Activated CD4-positive, alpha-beta T cell treated with anti-CD3 and anti-CD28 coated beads, Interleukin-2, amount 50 U/mL, for 48 hours (primary cell): ENCODE data around the gene ZNF574.

Source experiments
- DNase-seq, 2 experiments: peaks; one replicate each; pipeline ENCODE4 v3.0.0-alpha.2; 2020

Gene ZNF574

GRCh38 chr19:42109896-42110295 is 33.9 kb downstream of the ZNF574 start:
- DNase-seq, result no peak

GRCh38 chr19:42110658-42111057 is 34.7 kb downstream of the ZNF574 start:
- DNase-seq, result no peak

GRCh38 chr19:42111384-42111783 is 35.4 kb downstream of the ZNF574 start:
- DNase-seq, result no peak

GRCh38 chr19:42111811-42112210 is 35.8 kb downstream of the ZNF574 start:
- no peak for DNase-seq

- no peak for DNase-seq
Observed at GRCh38 chr19:42113641-42114348, 37.8 kb downstream of the ZNF574 start.

- no peak for DNase-seq
Observed at GRCh38 chr19:42114412-42114811, 38.4 kb downstream of the ZNF574 start.

GRCh38 chr19:42115219-42115618 is 39.3 kb downstream of the ZNF574 start:
- DNase-seq, result no peak

- no peak for DNase-seq
Observed at GRCh38 chr19:42115705-42116104, 39.7 kb downstream of the ZNF574 start.

- DNase-seq, result no peak
Observed at GRCh38 chr19:42116308-42117075, 40.5 kb downstream of the ZNF574 start.

- DNase-seq, result no peak
Observed at GRCh38 chr19:42117076-42117475, 41.1 kb downstream of the ZNF574 start.

- no peak for DNase-seq
Observed at GRCh38 chr19:42120276-42120980, 44.5 kb downstream of the ZNF574 start.

- DNase-seq, result peak in 1 of 2 experiments; percentile 45
Observed at GRCh38 chr19:42121036-42121621, 45.2 kb downstream of the ZNF574 start.

- DNase-seq, result peak; percentile 90 to 93
Observed at GRCh38 chr19:42121656-42122069, 45.7 kb downstream of the ZNF574 start.

- DNase-seq, result peak; percentile 80 to 87
Observed at GRCh38 chr19:42122691-42123607, 47.0 kb downstream of the ZNF574 start.

- no peak for DNase-seq
Observed at GRCh38 chr19:42123765-42124164, 47.8 kb downstream of the ZNF574 start.

GRCh38 chr19:42124386-42124901 is 48.5 kb downstream of the ZNF574 start:
- DNase-seq, result no peak

- no peak for DNase-seq
Observed at GRCh38 chr19:42125536-42125935, 49.6 kb downstream of the ZNF574 start.

GRCh38 chr19:42126574-42126973 is 50.6 kb downstream of the ZNF574 start:
- DNase-seq, result peak in 1 of 2 experiments; percentile 15

GRCh38 chr19:42129399-42130253 is 53.7 kb downstream of the ZNF574 start:
- no peak for DNase-seq

GRCh38 chr19:42130254-42130573 is 54.2 kb downstream of the ZNF574 start:
- peak in 1 of 2 experiments; percentile 9 for DNase-seq
